Nasal cavity respiratory epithelium epithelial cell of viscerocranial mucosa (primary cell): Measurements from ENCODE around the gene DHRS4L2. TPM values are rescaled to one million over a fixed set of nuclear protein-coding genes. Genes with fewer than 3 reads are reported as not detected.

Experiments used
- total RNA-seq: library from RNA; depleted of rRNA; stranded (reverse); fragments of >200 nt; gene quantifications from 2 replicates; pipeline ENCODE4 v1.2.3, GENCODE V29; 2014

Gene DHRS4L2
- 13.7 and 16.7 TPM in 2 replicates for total RNA-seq

DNA sequence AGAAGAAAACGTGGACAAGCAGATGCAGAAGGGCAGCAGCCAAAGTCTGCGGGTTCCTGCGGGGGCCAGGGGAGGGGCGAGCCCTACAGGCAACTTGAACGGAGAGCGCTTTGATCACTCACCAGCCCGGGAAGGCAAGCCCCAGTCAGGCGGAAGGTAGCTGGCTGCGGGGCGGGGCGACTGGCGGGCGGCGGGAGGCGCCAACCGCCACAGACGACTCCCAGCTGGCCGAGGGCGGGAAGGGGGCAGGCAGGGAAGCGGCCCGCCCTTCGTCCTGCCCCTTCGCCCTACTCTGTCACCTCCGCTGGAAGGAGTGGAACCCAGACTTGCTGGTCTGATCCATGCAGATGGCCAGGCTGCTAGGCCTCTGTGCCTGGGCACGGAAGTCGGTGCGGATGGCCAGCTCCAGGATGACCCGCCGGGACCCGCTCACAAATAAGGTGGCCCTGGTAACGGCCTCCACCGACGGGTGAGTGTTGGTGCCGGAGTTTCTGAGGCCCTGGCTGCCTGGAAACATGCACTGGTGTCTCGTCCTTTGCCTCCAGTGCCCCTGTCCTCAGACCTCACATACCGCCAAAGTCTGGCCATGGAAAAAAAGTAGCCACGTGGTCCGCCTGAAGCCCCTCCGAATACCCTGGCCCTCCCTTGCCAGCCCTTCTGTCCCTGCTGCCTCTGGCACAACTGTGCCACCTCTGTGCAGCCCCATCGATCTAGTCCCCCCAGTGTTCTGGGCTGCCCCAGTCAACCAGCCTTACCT lies at the start of gene DHRS4L2:
TSS of gene DHRS4L2 (plus strand) at position 323 of the 757 bp plus-strand sequence. CDS start at position 342, 19 bp downstream.

DNA sequence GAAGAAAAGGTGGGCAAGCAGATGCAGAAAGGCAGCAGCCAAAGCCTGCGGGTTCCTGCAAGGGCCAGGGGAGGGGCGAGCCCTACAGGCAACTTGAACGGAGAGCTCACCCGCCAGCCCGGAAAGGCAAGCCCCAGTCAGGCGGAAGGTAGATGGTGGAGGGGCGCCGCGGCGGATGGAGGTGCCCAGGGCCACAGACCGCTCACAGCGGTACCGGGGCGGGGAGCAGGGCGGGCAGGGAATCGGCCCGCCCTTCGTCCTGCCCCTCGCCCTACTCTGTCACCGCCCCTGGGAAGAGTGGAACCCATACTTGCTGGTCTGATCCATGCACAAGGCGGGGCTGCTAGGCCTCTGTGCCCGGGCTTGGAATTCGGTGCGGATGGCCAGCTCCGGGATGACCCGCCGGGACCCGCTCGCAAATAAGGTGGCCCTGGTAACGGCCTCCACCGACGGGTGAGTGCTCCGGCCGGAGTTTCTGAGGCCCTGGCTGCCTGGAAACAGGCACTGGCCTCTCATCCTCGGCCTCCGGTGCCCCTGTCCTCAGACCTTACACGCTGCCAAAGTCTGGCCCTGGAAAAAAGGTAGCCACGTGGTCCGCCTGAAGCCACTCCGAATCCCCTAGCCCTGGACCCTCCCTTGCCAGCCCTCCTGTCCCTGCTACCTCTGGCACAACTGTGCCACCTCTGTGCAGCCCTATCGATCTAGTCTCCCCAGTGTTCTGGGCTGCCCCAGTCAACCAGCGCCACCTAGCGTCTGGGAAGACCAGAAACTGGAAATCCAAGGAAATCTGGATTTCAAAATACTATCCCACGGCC lies 35.1 kb upstream of the DHRS4L2 start, which contains the start of gene DHRS4:
TSS of gene DHRS4 (plus strand) at position 307 of the 815 bp plus-strand sequence. CDS start at position 326, 19 bp downstream.

DNA sequence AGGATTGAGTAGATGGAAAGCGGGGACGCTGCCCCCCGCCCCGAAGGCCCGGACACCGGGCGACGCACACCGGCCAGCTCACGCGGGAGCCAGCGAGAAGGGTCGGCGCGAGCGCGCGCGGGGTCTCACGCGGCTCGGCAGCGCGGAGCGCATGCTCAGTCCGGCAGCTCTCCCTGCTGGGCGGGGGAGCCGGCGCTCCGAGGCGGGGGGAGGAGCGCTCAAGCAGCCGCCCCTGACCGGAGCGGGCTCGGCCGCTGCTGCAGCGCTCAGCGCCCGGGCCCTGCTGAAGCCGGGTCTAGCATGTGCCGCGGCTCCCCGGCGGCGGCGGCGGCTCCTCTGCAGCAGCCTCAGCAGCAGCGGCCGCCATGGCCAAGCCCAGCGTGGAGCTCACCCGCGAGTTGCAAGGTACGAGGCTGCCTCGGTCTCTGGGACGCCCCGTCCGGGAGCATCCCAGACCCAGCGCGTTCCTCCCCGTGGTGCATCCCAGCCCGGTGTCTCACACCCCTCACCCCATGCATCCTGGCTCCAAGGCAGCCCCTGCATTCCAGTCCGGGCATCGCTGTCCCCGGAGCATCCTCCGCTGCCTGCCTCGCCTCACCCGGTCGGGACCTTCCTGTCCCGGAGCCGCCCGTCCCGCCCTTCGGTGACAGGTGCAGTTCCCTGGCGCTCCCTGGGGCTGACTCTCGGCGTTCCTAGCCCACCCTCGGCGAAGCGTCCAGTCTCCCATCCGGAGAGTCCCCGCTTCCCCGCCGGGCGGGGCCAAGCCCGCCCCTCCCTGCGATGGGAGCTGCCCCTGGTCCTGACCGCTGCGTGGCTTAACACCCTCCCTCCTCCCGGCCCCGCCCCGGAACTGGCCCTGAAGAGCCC lies 63.3 kb downstream of the DHRS4L2 start, which contains the start of gene CARMIL3:
TSS of gene CARMIL3 (plus strand) at position 221 of the 867 bp plus-strand sequence. CDS start at position 366, 145 bp downstream.

Other genes starting within 250 kb of the DHRS4L2 start
- 35.2 and 37.6 TPM in 2 replicates for gene DHRS4, start 35.2 kb upstream of the DHRS4L2 start, total RNA-seq
- 0.34 and 0.50 TPM in 2 replicates for gene CARMIL3, start 63.1 kb downstream of the DHRS4L2 start, total RNA-seq
- gene CPNE6, start 82.6 kb downstream of the DHRS4L2 start, total RNA-seq: not detected in 2 replicates
- 137 and 156 TPM in 2 replicates for gene PCK2, start 105.4 kb downstream of the DHRS4L2 start, total RNA-seq
- 71.3 and 93.3 TPM in 2 replicates for gene DCAF11, start 125.8 kb downstream of the DHRS4L2 start, total RNA-seq
- gene NRL, start 126.0 kb downstream of the DHRS4L2 start, total RNA-seq: 1.1 and 1.7 TPM in 2 replicates
- 0.28 and 0.34 TPM in 2 replicates for gene FITM1, start 141.7 kb downstream of the DHRS4L2 start, total RNA-seq
- gene PSME1, start 147.3 kb downstream of the DHRS4L2 start, total RNA-seq: 87.5 and 111 TPM in 2 replicates
- 9.5 and 15.7 TPM in 2 replicates for gene EMC9, start 152.7 kb downstream of the DHRS4L2 start, total RNA-seq
- gene PSME2, start 157.7 kb downstream of the DHRS4L2 start, total RNA-seq: 39.0 and 51.0 TPM in 2 replicates
- 33.7 and 37.6 TPM in 2 replicates for gene RNF31, start 158.6 kb downstream of the DHRS4L2 start, total RNA-seq
- 36.1 and 47.5 TPM in 2 replicates for gene IRF9, start 172.3 kb downstream of the DHRS4L2 start, total RNA-seq
- 1.4 and 1.9 TPM in 2 replicates for gene REC8, start 183.2 kb downstream of the DHRS4L2 start, total RNA-seq
- 51.8 and 54.3 TPM in 2 replicates for gene IPO4, start 199.9 kb downstream of the DHRS4L2 start, total RNA-seq
- gene TM9SF1, start 206.5 kb downstream of the DHRS4L2 start, total RNA-seq: 54.3 and 65.7 TPM in 2 replicates
- gene TSSK4, start 216.8 kb downstream of the DHRS4L2 start, total RNA-seq: 0.07 TPM in 1 of 2 replicates, not detected in the other
- 48.9 and 52.4 TPM in 2 replicates for gene CHMP4A, start 224.6 kb downstream of the DHRS4L2 start, total RNA-seq
- gene MDP1, start 227.1 kb downstream of the DHRS4L2 start, total RNA-seq: 4.6 and 12.3 TPM in 2 replicates
- 127 and 135 TPM in 2 replicates for gene NEDD8, start 243.4 kb downstream of the DHRS4L2 start, total RNA-seq
- gene GMPR2, start 244.0 kb downstream of the DHRS4L2 start, total RNA-seq: 72.0 and 80.0 TPM in 2 replicates